Panc1 (cell line): ENCODE results near the gene PRPF19. TPM values are rescaled to one million over a fixed set of nuclear protein-coding genes. Genes with fewer than 3 reads are reported as not detected.

ENCODE experiments used
- ATAC-seq: fragments of 200-7000 bp; cut with Tn5 transposase; 2 replicates; pipeline ENCODE4 v1.9.1; 2020; ENCODE audit warnings: mild to moderate bottlenecking, moderate library complexity
- BruUV-seq: library from RNA; stranded (reverse); fragments of 400-500 nt; replicated peaks from 2 replicates; lab custom pipeline; 2021; lab: Mats Ljungman, UMichigan
- CTCF ChIA-PET: fragments of 300-600 bp; sonication (Branson Sonifier 250); formaldehyde crosslinking; loops from one replicate; lab custom pipeline; 2022; ENCODE audit warnings: antibody characterized with exemption; lab: Charles Lee
- POLR2A ChIA-PET: fragments of 300-600 bp; sonication (Branson Sonifier 250); formaldehyde crosslinking; loops from one replicate; lab custom pipeline; 2022; ENCODE audit warnings: antibody characterized with exemption; lab: Charles Lee
- DNase-seq: peaks from one replicate; pipeline ENCODE4 v3.0.0-alpha.2; 2010; ENCODE audit warnings: low read depth, low spot score
- H3K27ac ChIP-seq: 2 replicates; pipeline ENCODE4 v1.5.1; 2011; ENCODE audit warnings: mild to moderate bottlenecking, low read length, inconsistent platforms
- H3K27me3 ChIP-seq: fragments of 200-500 bp; sonication (Bioruptor generic); 2 replicates; pipeline ENCODE4 v1.6.0; 2014; ENCODE audit warnings: low read length, inconsistent platforms; ENCODE audit not compliant: control insufficient read depth, insufficient read depth
- H3K36me3 ChIP-seq: fragments of 200-500 bp; sonication (Bioruptor generic); 2 replicates; pipeline ENCODE4 v1.5.1; 2014; ENCODE audit warnings: inconsistent platforms, mild to moderate bottlenecking, low read length, moderate library complexity; ENCODE audit not compliant: control insufficient read depth, insufficient read depth
- H3K4me1 ChIP-seq: 2 replicates; pipeline ENCODE4 v1.5.1; 2011; ENCODE audit warnings: inconsistent platforms, mild to moderate bottlenecking, low read length, moderate library complexity; ENCODE audit not compliant: control insufficient read depth, insufficient read depth
- H3K4me3 ChIP-seq, 2 experiments: 2 replicates each; pipeline ENCODE4 v1.5.1; 2011 to 2012; ENCODE audit warnings: low read depth in 2 of 2, low read length in 2 of 2, mild to moderate bottlenecking in 2 of 2, inconsistent platforms in 1 of 2, moderate library complexity in 1 of 2
- H3K9me3 ChIP-seq: fragments of 200-500 bp; sonication (Bioruptor generic); 2 replicates; pipeline ENCODE4 v1.5.1; 2014; ENCODE audit warnings: low read depth, mild to moderate bottlenecking, inconsistent platforms, low read length, moderate library complexity; ENCODE audit not compliant: control insufficient read depth, insufficient read depth
- CTCF ChIP-seq: fragments of 450-650 bp; IDR thresholded peaks from 2 replicates; pipeline ENCODE4 v1.5.1; 2017; ENCODE audit warnings: mild to moderate bottlenecking
- POLR2AphosphoS5 ChIP-seq: IDR thresholded peaks from 2 replicates; pipeline ENCODE4 v1.6.1; 2012; ENCODE audit warnings: mild to moderate bottlenecking, low read depth, low read length, moderate library complexity
- REST ChIP-seq, 2 experiments: IDR thresholded peaks; 2 replicates each; pipeline ENCODE4 v1.6.1; 2011 to 2012; ENCODE audit warnings: low read depth in 2 of 2, control low read depth in 1 of 2, low read length in 1 of 2, mild to moderate bottlenecking in 1 of 2, moderate library complexity in 1 of 2; ENCODE audit not compliant: insufficient read depth in 1 of 2
- SIN3A ChIP-seq: IDR thresholded peaks from 2 replicates; pipeline ENCODE4 v1.6.1; 2012; ENCODE audit warnings: low read depth, mild to moderate bottlenecking, low read length, moderate library complexity, borderline replicate concordance; ENCODE audit not compliant: insufficient read depth
- TCF7L2 ChIP-seq: IDR thresholded peaks from 2 replicates; pipeline ENCODE4 v1.6.1; 2011; ENCODE audit warnings: mild to moderate bottlenecking, low read depth, low read length, inconsistent platforms
- in situ Hi-C: cut with HindIII; loops from 2 replicates; pipeline ENCODE4 v1.10.0; 2016; ENCODE audit warnings: low sequenced_read_pairs, low pct_unique_long_range_greater_than_20kb
- intact Hi-C: fragments of 100-400 bp; cut with micrococcal nuclease; formaldehyde crosslinking; loops from one replicate; pipeline ENCODE4 v1.10.0; 2022; ENCODE audit not compliant: unreplicated experiment
- total RNA-seq: library from RNA; stranded (reverse); gene quantifications from one replicate; pipeline ENCODE4 v1.2.1, GENCODE V29; 2021; ENCODE audit not compliant: unreplicated experiment

Gene PRPF19
- total RNA-seq, 1 experiment from 2014 or later: 149 TPM

- no peak overlapping the region for H3K27ac ChIP-seq
- in situ Hi-C loops: no loop called here
- no peaks in the 10 kb centered on the region for H3K9me3 ChIP-seq
- no peaks in the 10 kb centered on the region; the same call in 1 of the 2 replicates for H3K36me3 ChIP-seq
- POLR2A ChIA-PET: no interaction called here
- H3K27me3 ChIP-seq: no peaks in the 10 kb centered on the region
- intact Hi-C loops: no loop called here
- ATAC-seq: no peak
- peaks cover 18% of the 10 kb centered on the region for H3K4me1 ChIP-seq
- TF ChIP-seq REST (IDR thresholded peaks at IDR 0.05; ENCODE audit: insufficient read depth in 1 of 2, low read depth in 2 of 2, low read length in 1 of 2) (no peak), CTCF (no peak), SIN3A (no peak), POLR2AphosphoS5 (no peak), TCF7L2 (no peak)
- no peak for DNase-seq
- no TSS peak for BruUV-seq
- CTCF ChIA-PET: no interaction called here
- no peak overlapping the region for H3K4me3 ChIP-seq
These were observed 12.5 kb upstream of the PRPF19 start for GRCh38 chr11:60918939-60919265.

- Histone ChIP-seq H3K36me3 (no peaks in the 10 kb centered on the region; the same call in 1 of the 2 replicates), H3K4me3 (no peak overlapping the region), H3K9me3 (no peaks in the 10 kb centered on the region), H3K27ac (no peak overlapping the region), H3K4me1 (peaks cover 15% of the 10 kb centered on the region), H3K27me3 (no peaks in the 10 kb centered on the region)
- no peak for DNase-seq
- ChIA-PET POLR2A (no interaction called here), CTCF (no interaction called here)
- intact Hi-C loops (no loop called here), in situ Hi-C loops (no loop called here)
- no peak for ATAC-seq
- TF ChIP-seq POLR2AphosphoS5 (no peak), SIN3A (no peak), CTCF (no peak), TCF7L2 (no peak), REST (IDR thresholded peaks at IDR 0.05; ENCODE audit: insufficient read depth in 1 of 2, low read depth in 2 of 2, low read length in 1 of 2) (no peak)
- BruUV-seq: no TSS peak
These were observed 12.0 kb upstream of the PRPF19 start for GRCh38 chr11:60918251-60918938.
